NT2/D1 (cell line): ENCODE results near the gene SRCIN1.

Experiments used
- SUZ12 ChIP-seq: IDR thresholded peaks from 2 replicates; pipeline ENCODE4 v1.6.1; 2011; ENCODE audit not compliant: insufficient read length, insufficient read depth; ENCODE audit errors: extremely low read depth
- YY1 ChIP-seq: IDR thresholded peaks from 2 replicates; pipeline ENCODE4 v1.6.1; 2011; ENCODE audit not compliant: insufficient read length, insufficient read depth

DNA sequence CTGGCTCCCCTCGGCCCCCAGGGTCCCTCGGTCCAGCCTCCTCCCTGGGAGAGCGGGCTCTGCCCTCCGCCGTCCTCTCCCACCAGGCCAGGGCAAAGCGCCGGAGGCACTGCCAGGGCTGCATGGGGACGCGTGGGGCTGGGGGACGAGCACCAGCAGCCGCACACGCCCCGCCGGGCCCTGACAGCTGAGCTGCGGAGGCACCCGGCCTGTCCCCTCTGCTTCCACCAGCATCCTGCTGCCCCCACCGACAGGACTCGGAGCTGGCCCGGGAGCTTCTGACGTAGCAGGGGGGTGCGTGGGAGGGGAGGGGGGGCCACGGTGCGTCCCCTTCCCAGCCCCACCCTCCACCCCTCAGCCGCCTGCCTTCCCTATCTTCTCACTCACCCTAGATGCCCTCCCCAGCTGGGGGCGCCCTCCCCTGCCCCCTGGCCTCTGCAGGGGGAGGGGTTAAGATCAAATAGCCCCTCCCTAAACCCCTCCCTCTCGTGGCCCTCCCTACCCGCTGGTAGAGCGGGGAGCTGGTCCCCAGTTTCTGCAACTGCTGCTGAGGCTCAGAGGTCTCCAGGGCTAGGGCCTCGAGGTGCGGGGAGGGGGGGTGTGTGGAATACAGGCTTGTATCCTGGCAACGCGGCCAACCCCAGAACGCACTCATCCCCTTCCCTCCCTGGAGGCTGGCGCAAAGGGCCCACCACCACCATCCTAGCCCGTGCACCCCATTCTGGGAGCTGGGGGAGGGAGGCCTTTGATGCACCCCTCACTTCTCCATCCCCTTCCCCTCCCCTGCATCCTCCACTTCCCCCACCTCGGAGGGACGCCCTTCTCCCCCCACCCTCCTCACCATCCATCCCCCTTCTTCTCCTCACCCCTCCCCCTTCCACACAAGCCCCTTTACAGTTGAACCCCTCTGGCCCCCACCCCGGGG lies 1.0 kb downstream of the SRCIN1 start:
- TF ChIP-seq YY1 (no peak), SUZ12 (no peak)
